Panc1 (cell line): ENCODE results near the gene FNBP1L. TPM values are rescaled to one million over a fixed set of nuclear protein-coding genes. Genes with fewer than 3 reads are reported as not detected.

ENCODE experiments used
- ATAC-seq: fragments of 200-7000 bp; cut with Tn5 transposase; 2 replicates; pipeline ENCODE4 v1.9.1; 2020; ENCODE audit warnings: mild to moderate bottlenecking, moderate library complexity
- BruUV-seq: library from RNA; stranded (reverse); fragments of 400-500 nt; replicated peaks from 2 replicates; lab custom pipeline; 2021; lab: Mats Ljungman, UMichigan
- CTCF ChIA-PET: fragments of 300-600 bp; sonication (Branson Sonifier 250); formaldehyde crosslinking; loops from one replicate; lab custom pipeline; 2022; ENCODE audit warnings: antibody characterized with exemption; lab: Charles Lee
- POLR2A ChIA-PET: fragments of 300-600 bp; sonication (Branson Sonifier 250); formaldehyde crosslinking; loops from one replicate; lab custom pipeline; 2022; ENCODE audit warnings: antibody characterized with exemption; lab: Charles Lee
- DNase-seq: peaks from one replicate; pipeline ENCODE4 v3.0.0-alpha.2; 2010; ENCODE audit warnings: low read depth, low spot score
- H3K27ac ChIP-seq: 2 replicates; pipeline ENCODE4 v1.5.1; 2011; ENCODE audit warnings: mild to moderate bottlenecking, low read length, inconsistent platforms
- H3K27me3 ChIP-seq: fragments of 200-500 bp; sonication (Bioruptor generic); 2 replicates; pipeline ENCODE4 v1.6.0; 2014; ENCODE audit warnings: low read length, inconsistent platforms; ENCODE audit not compliant: control insufficient read depth, insufficient read depth
- H3K36me3 ChIP-seq: fragments of 200-500 bp; sonication (Bioruptor generic); 2 replicates; pipeline ENCODE4 v1.5.1; 2014; ENCODE audit warnings: inconsistent platforms, mild to moderate bottlenecking, low read length, moderate library complexity; ENCODE audit not compliant: control insufficient read depth, insufficient read depth
- H3K4me1 ChIP-seq: 2 replicates; pipeline ENCODE4 v1.5.1; 2011; ENCODE audit warnings: inconsistent platforms, mild to moderate bottlenecking, low read length, moderate library complexity; ENCODE audit not compliant: control insufficient read depth, insufficient read depth
- H3K4me3 ChIP-seq, 2 experiments: 2 replicates each; pipeline ENCODE4 v1.5.1; 2011 to 2012; ENCODE audit warnings: low read depth in 2 of 2, low read length in 2 of 2, mild to moderate bottlenecking in 2 of 2, inconsistent platforms in 1 of 2, moderate library complexity in 1 of 2
- H3K9me3 ChIP-seq: fragments of 200-500 bp; sonication (Bioruptor generic); 2 replicates; pipeline ENCODE4 v1.5.1; 2014; ENCODE audit warnings: low read depth, mild to moderate bottlenecking, inconsistent platforms, low read length, moderate library complexity; ENCODE audit not compliant: control insufficient read depth, insufficient read depth
- POLR2AphosphoS5 ChIP-seq: IDR thresholded peaks from 2 replicates; pipeline ENCODE4 v1.6.1; 2012; ENCODE audit warnings: mild to moderate bottlenecking, low read depth, low read length, moderate library complexity
- REST ChIP-seq, 2 experiments: IDR thresholded peaks; 2 replicates each; pipeline ENCODE4 v1.6.1; 2011 to 2012; ENCODE audit warnings: low read depth in 2 of 2, control low read depth in 1 of 2, low read length in 1 of 2, mild to moderate bottlenecking in 1 of 2, moderate library complexity in 1 of 2; ENCODE audit not compliant: insufficient read depth in 1 of 2
- SIN3A ChIP-seq: IDR thresholded peaks from 2 replicates; pipeline ENCODE4 v1.6.1; 2012; ENCODE audit warnings: low read depth, mild to moderate bottlenecking, low read length, moderate library complexity, borderline replicate concordance; ENCODE audit not compliant: insufficient read depth
- TCF7L2 ChIP-seq: IDR thresholded peaks from 2 replicates; pipeline ENCODE4 v1.6.1; 2011; ENCODE audit warnings: mild to moderate bottlenecking, low read depth, low read length, inconsistent platforms
- in situ Hi-C: cut with HindIII; loops from 2 replicates; pipeline ENCODE4 v1.10.0; 2016; ENCODE audit warnings: low sequenced_read_pairs, low pct_unique_long_range_greater_than_20kb
- intact Hi-C: fragments of 100-400 bp; cut with micrococcal nuclease; formaldehyde crosslinking; loops from one replicate; pipeline ENCODE4 v1.10.0; 2022; ENCODE audit not compliant: unreplicated experiment
- total RNA-seq: library from RNA; stranded (reverse); gene quantifications from one replicate; pipeline ENCODE4 v1.2.1, GENCODE V29; 2021; ENCODE audit not compliant: unreplicated experiment
- TF ChIP-seq, protein P1 (sequence below): fragments of 450-650 bp; IDR thresholded peaks from 2 replicates; pipeline ENCODE4 v1.5.1; 2017; ENCODE audit warnings: mild to moderate bottlenecking

Gene FNBP1L
- total RNA-seq, 1 experiment from 2014 or later: 25.1 TPM

- no peak for TF ChIP-seq POLR2AphosphoS5
- TF ChIP-seq, protein P1, sequence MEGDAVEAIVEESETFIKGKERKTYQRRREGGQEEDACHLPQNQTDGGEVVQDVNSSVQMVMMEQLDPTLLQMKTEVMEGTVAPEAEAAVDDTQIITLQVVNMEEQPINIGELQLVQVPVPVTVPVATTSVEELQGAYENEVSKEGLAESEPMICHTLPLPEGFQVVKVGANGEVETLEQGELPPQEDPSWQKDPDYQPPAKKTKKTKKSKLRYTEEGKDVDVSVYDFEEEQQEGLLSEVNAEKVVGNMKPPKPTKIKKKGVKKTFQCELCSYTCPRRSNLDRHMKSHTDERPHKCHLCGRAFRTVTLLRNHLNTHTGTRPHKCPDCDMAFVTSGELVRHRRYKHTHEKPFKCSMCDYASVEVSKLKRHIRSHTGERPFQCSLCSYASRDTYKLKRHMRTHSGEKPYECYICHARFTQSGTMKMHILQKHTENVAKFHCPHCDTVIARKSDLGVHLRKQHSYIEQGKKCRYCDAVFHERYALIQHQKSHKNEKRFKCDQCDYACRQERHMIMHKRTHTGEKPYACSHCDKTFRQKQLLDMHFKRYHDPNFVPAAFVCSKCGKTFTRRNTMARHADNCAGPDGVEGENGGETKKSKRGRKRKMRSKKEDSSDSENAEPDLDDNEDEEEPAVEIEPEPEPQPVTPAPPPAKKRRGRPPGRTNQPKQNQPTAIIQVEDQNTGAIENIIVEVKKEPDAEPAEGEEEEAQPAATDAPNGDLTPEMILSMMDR: no peak
- no peak for TF ChIP-seq SIN3A
- no peak for TF ChIP-seq REST (IDR thresholded peaks at IDR 0.05; ENCODE audit: insufficient read depth in 1 of 2, low read depth in 2 of 2, low read length in 1 of 2)
- no peak for TF ChIP-seq TCF7L2
- DNase-seq (no peak), ATAC-seq (no peak)
- Histone ChIP-seq H3K4me3 (no peak overlapping the region), H3K4me1 (no peaks in the 10 kb centered on the region), H3K27me3 (no peaks in the 10 kb centered on the region), H3K9me3 (no peaks in the 10 kb centered on the region), H3K36me3 (no peaks in the 10 kb centered on the region), H3K27ac (no peak overlapping the region)
- intact Hi-C loops (no loop called here), in situ Hi-C loops (no loop called here)
- CTCF ChIA-PET: no interaction called here
- POLR2A ChIA-PET: interaction anchor here (1.0 kb wide), 1 partner anchor 226 kb away, joined by 4 read pairs; no protein-coding TSS in a partner anchor
- BruUV-seq: no TSS peak
Measured at GRCh38 chr1:93414749-93415148, 33.2 kb upstream of the FNBP1L start.

GRCh38 chr1:93415296-93415695 is 32.6 kb upstream of the FNBP1L start:
- H3K4me1 ChIP-seq: no peaks in the 10 kb centered on the region
- ChIA-PET POLR2A (interaction anchor here (1.0 kb wide), 1 partner anchor 226 kb away, joined by 4 read pairs; no protein-coding TSS in a partner anchor), CTCF (no interaction called here)
- ATAC-seq (no peak), DNase-seq (no peak)
- H3K27me3 ChIP-seq: no peaks in the 10 kb centered on the region
- H3K9me3 ChIP-seq: no peaks in the 10 kb centered on the region
- no TSS peak for BruUV-seq
- TF ChIP-seq, protein P1: no peak
- TF ChIP-seq SIN3A: no peak
- no peak for TF ChIP-seq TCF7L2
- no peak for TF ChIP-seq REST (IDR thresholded peaks at IDR 0.05; ENCODE audit: insufficient read depth in 1 of 2, low read depth in 2 of 2, low read length in 1 of 2)
- TF ChIP-seq POLR2AphosphoS5: no peak
- H3K36me3 ChIP-seq: no peaks in the 10 kb centered on the region
- H3K27ac ChIP-seq: no peak overlapping the region
- intact Hi-C loops: no loop called here
- in situ Hi-C loops: no loop called here
- H3K4me3 ChIP-seq: no peak overlapping the region
